Measurements from ENCODE around the gene NRROS. TPM values are rescaled to one million over a fixed set of nuclear protein-coding genes. Genes with fewer than 3 reads are reported as not detected.

Gene NRROS
- total and polyA plus RNA-seq, 10 of the 15 experiments (the other 5 are each of a cell fraction or from before 2014, with no cell fraction given) = 0.35 to 42.2 (median 12.6) TPM

DNA sequence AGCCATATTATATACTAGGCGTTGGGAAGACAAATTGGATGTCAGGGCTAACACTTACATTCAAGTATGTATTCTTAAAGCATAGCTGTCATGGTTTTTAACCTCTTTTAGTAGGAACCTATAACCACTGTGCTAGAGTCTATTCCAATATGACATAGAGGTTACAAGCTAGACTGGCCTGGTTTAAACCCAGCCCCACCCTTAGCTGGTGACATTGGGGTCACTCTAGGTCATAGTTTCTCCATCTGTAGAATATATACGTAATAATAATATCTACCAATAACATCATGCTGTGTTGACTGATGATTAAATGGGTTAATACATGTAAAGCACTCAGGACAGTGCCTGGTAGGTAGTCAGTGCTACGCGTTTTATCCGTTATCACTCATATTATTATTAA lies 16.7 kb downstream of the NRROS start:
- no peak overlapping the region for H3K4me3 ChIP-seq
- no peak overlapping the region for H3K4me2 ChIP-seq (ENCODE audit: control insufficient read depth, insufficient read depth)
- ChIA-PET POLR2A (interaction anchor here (0.7 kb wide), 1 partner anchor 46 kb away, joined by 3 read pairs; no protein-coding TSS in a partner anchor), CTCF (interaction anchor here (1.3 kb wide), 1 partner anchor 17 kb away, joined by 4 read pairs; the partner anchor contains the start of gene NRROS), RAD21 (ENCODE audit: unreplicated experiment) (no interaction called here), SMC1A (ENCODE audit: uncharacterized antibody, unreplicated experiment) (interaction anchor here (0.7 to 2.8 kb wide), 3 partner anchors 22 to 1513 kb away, joined by 3 to 10 read pairs (median 4); no protein-coding TSS in a partner anchor)
- no peaks in the 10 kb centered on the region; the same call in 1 of the 2 replicates for H3K4me1 ChIP-seq (ENCODE audit: control insufficient read depth, insufficient read depth, low read length)
- intact Hi-C loops (cut with micrococcal nuclease; ENCODE audit: unreplicated experiment) = no loop called here
- H2AFZ ChIP-seq (ENCODE audit: control insufficient read depth, low read depth, low read length) = no peak overlapping the region
- no peak overlapping the region for H3K9ac ChIP-seq (ENCODE audit: control insufficient read depth, insufficient read depth, low read length)
- H3K79me2 ChIP-seq (ENCODE audit: control insufficient read depth, insufficient read depth, low read length) = peaks cover 19% of the 10 kb centered on the region
- WGBS (ENCODE audit: insufficient coverage, insufficient replicate concordance, low lambda C conversion rate, missing lambda C conversion rate) = 98% methylated on average over 5 of the region's 5 CpGs
- no peak for FAIRE-seq
- H3K36me3 ChIP-seq (ENCODE audit: control insufficient read depth in 2 of 2, insufficient read depth in 2 of 2, low read length in 1 of 2) = peaks cover 39 to 45% of the 10 kb centered on the region in 2 experiments
- no peak overlapping the region for H3K27ac ChIP-seq (ENCODE audit: control insufficient read depth, insufficient read depth)
- TF ChIP-seq, protein P1, sequence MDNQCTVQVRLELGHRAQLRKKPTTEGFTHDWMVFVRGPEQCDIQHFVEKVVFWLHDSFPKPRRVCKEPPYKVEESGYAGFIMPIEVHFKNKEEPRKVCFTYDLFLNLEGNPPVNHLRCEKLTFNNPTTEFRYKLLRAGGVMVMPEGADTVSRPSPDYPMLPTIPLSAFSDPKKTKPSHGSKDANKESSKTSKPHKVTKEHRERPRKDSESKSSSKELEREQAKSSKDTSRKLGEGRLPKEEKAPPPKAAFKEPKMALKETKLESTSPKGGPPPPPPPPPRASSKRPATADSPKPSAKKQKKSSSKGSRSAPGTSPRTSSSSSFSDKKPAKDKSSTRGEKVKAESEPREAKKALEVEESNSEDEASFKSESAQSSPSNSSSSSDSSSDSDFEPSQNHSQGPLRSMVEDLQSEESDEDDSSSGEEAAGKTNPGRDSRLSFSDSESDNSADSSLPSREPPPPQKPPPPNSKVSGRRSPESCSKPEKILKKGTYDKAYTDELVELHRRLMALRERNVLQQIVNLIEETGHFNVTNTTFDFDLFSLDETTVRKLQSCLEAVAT (IDR thresholded peaks at IDR 0.05) = no peak
- TF ChIP-seq POLR2AphosphoS5 (IDR thresholded peaks at IDR 0.05; ENCODE audit: low read length) (no peak), MEF2B (IDR thresholded peaks at IDR 0.05; ENCODE audit: partially characterized antibody, poor library complexity, severe bottlenecking) (no peak), NR2C1 (IDR thresholded peaks at IDR 0.05) (no peak)
- TF ChIP-seq, protein P2, sequence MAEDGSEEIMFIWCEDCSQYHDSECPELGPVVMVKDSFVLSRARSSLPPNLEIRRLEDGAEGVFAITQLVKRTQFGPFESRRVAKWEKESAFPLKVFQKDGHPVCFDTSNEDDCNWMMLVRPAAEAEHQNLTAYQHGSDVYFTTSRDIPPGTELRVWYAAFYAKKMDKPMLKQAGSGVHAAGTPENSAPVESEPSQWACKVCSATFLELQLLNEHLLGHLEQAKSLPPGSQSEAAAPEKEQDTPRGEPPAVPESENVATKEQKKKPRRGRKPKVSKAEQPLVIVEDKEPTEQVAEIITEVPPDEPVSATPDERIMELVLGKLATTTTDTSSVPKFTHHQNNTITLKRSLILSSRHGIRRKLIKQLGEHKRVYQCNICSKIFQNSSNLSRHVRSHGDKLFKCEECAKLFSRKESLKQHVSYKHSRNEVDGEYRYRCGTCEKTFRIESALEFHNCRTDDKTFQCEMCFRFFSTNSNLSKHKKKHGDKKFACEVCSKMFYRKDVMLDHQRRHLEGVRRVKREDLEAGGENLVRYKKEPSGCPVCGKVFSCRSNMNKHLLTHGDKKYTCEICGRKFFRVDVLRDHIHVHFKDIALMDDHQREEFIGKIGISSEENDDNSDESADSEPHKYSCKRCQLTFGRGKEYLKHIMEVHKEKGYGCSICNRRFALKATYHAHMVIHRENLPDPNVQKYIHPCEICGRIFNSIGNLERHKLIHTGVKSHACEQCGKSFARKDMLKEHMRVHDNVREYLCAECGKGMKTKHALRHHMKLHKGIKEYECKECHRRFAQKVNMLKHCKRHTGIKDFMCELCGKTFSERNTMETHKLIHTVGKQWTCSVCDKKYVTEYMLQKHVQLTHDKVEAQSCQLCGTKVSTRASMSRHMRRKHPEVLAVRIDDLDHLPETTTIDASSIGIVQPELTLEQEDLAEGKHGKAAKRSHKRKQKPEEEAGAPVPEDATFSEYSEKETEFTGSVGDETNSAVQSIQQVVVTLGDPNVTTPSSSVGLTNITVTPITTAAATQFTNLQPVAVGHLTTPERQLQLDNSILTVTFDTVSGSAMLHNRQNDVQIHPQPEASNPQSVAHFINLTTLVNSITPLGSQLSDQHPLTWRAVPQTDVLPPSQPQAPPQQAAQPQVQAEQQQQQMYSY (CRISPR knock-in tag; IDR thresholded peaks at IDR 0.05) = no peak
- TF ChIP-seq, protein P3, sequence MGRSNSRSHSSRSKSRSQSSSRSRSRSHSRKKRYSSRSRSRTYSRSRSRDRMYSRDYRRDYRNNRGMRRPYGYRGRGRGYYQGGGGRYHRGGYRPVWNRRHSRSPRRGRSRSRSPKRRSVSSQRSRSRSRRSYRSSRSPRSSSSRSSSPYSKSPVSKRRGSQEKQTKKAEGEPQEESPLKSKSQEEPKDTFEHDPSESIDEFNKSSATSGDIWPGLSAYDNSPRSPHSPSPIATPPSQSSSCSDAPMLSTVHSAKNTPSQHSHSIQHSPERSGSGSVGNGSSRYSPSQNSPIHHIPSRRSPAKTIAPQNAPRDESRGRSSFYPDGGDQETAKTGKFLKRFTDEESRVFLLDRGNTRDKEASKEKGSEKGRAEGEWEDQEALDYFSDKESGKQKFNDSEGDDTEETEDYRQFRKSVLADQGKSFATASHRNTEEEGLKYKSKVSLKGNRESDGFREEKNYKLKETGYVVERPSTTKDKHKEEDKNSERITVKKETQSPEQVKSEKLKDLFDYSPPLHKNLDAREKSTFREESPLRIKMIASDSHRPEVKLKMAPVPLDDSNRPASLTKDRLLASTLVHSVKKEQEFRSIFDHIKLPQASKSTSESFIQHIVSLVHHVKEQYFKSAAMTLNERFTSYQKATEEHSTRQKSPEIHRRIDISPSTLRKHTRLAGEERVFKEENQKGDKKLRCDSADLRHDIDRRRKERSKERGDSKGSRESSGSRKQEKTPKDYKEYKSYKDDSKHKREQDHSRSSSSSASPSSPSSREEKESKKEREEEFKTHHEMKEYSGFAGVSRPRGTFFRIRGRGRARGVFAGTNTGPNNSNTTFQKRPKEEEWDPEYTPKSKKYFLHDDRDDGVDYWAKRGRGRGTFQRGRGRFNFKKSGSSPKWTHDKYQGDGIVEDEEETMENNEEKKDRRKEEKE (IDR thresholded peaks at IDR 0.05) = no peak
- no peak for DNase-seq (ENCODE audit: low read depth, low spot score)
- no peaks in the 10 kb centered on the region for H3K9me3 ChIP-seq (replicated peaks; ENCODE audit: control insufficient read depth, insufficient read depth, low read length)
- no peak for ATAC-seq
- H4K20me1 ChIP-seq (ENCODE audit: control insufficient read depth, insufficient read depth) = no peaks in the 10 kb centered on the region; the same call in 1 of the 2 replicates
- in situ Hi-C loops (cut with MboI) = no loop called here
- no peaks in the 10 kb centered on the region for H3K27me3 ChIP-seq (replicated peaks in 1 of 2; ENCODE audit: control insufficient read depth in 2 of 2, insufficient read depth in 2 of 2, low read length in 1 of 2)
- BruUV-seq (replicated peaks) = no TSS peak

All from GM12878 (cell line).